Coronary artery (tissue), 2 donors: ENCODE results near the gene CEP104.
A peak's percentile ranks its signal among the peaks of the same experiment; 100 is the strongest.

Experiments
- DNase-seq: peaks from one replicate; pipeline ENCODE4 v3.0.0-alpha.2; 2017; ENCODE audit warnings: low spot score
- H3K27ac ChIP-seq, 2 donors: fragments of 200-600 bp; sonication (generic); one replicate each; pipeline ENCODE4 v1.5.1; 2016 to 2019
- H3K4me3 ChIP-seq: fragments of 200-600 bp; sonication (generic); 2 replicates; pipeline ENCODE4 v1.5.1; 2016; ENCODE audit warnings: mild to moderate bottlenecking, moderate library complexity
- CTCF ChIP-seq: fragments of 200-600 bp; sonication (generic); IDR thresholded peaks from one replicate; pipeline ENCODE4 v1.5.1; 2019; ENCODE audit warnings: antibody characterized with exemption

The CEP104 gene

GRCh38 chr1:3774276-3774945, 82.6 kb downstream of the CEP104 start:
- DNase-seq, result no peak

GRCh38 chr1:3773572-3774275, 83.3 kb downstream of the CEP104 start:
- DNase-seq, result no peak
- peak overlapping the region; percentile 86 for H3K4me3 ChIP-seq
- no peak for TF ChIP-seq CTCF
- peak overlapping the region in 1 of 2 donors; percentile 89 for H3K27ac ChIP-seq

More at GRCh38 chr1:3774276-3774945, 82.6 kb downstream of the CEP104 start:
- no peak overlapping the region for H3K4me3 ChIP-seq
- no peak for TF ChIP-seq CTCF
- peak overlapping the region in 1 of 2 donors; percentile 3 for H3K27ac ChIP-seq

GRCh38 chr1:3772715-3773571, 84.1 kb downstream of the CEP104 start, which contains the start of gene SMIM1:
Gene SMIM1, plus strand, starts transcription at chr1:3772749. Its CDS starts 2,625 bp downstream, at chr1:3775374.
- peak within 1 kb of the TSS; percentile 86 for H3K4me3 ChIP-seq
- peak within 1 kb of the TSS; percentile 69 to 89 for H3K27ac ChIP-seq
- no peak for TF ChIP-seq CTCF
- DNase-seq, result no peak

- DNase-seq, result peak; percentile 91
- TF ChIP-seq CTCF, result no peak
- Histone ChIP-seq H3K27ac (peak overlapping the region; percentile 69 to 89), H3K4me3 (peak overlapping the region; percentile 86)
These were observed 84.8 kb downstream of the CEP104 start for GRCh38 chr1:3772027-3772714.

GRCh38 chr1:3771108-3772026, 85.6 kb downstream of the CEP104 start:
- peak overlapping the region in 1 of 2 donors; percentile 59 for H3K27ac ChIP-seq
- TF ChIP-seq CTCF, result no peak
- H3K4me3 ChIP-seq, result peak overlapping the region; percentile 86
- no peak for DNase-seq
